H9 (cell line): ENCODE measurements around the gene CEP63. TPM values are rescaled to one million over a fixed set of nuclear protein-coding genes. Genes with fewer than 3 reads are reported as not detected.

Source experiments
- DNase-seq: peaks from one replicate; pipeline ENCODE4 v3.0.0-alpha.2; 2017
- H2AFZ ChIP-seq: one replicate; pipeline ENCODE4 v1.6.1; 2013; ENCODE audit warnings: mild to moderate bottlenecking, low read length, control low read depth, moderate library complexity
- H2AK5ac ChIP-seq: 2 replicates; pipeline ENCODE4 v1.6.1; 2013; ENCODE audit warnings: low read length, control low read depth, mixed read lengths; ENCODE audit not compliant: insufficient read length
- H2BK120ac ChIP-seq: one replicate; pipeline ENCODE4 v1.6.1; 2013; ENCODE audit warnings: low read depth, mild to moderate bottlenecking, low read length, control low read depth, inconsistent platforms; ENCODE audit not compliant: poor library complexity, severe bottlenecking
- H2BK12ac ChIP-seq: 2 replicates; pipeline ENCODE4 v1.6.1; 2013; ENCODE audit warnings: low read length, control low read depth, mixed read lengths, low read depth; ENCODE audit not compliant: insufficient read length
- H2BK15ac ChIP-seq: 2 replicates; pipeline ENCODE4 v1.6.1; 2013; ENCODE audit warnings: low read depth, low read length, control low read depth
- H2BK20ac ChIP-seq: one replicate; pipeline ENCODE4 v1.6.1; 2013; ENCODE audit warnings: low read depth, mild to moderate bottlenecking, low read length, control low read depth, inconsistent platforms; ENCODE audit not compliant: poor library complexity, severe bottlenecking
- H2BK5ac ChIP-seq: 2 replicates; pipeline ENCODE4 v1.6.1; 2013; ENCODE audit warnings: low read length, control low read depth, mixed read lengths; ENCODE audit not compliant: insufficient read length
- H3K14ac ChIP-seq: 2 replicates; pipeline ENCODE4 v1.6.1; 2013; ENCODE audit warnings: low read length, control low read depth; ENCODE audit not compliant: insufficient read depth
- H3K18ac ChIP-seq: 2 replicates; pipeline ENCODE4 v1.6.1; 2013; ENCODE audit warnings: low read depth, mild to moderate bottlenecking, mixed read lengths, low read length, control low read depth; ENCODE audit not compliant: insufficient read length
- H3K23ac ChIP-seq: 2 replicates; pipeline ENCODE4 v1.6.1; 2013; ENCODE audit warnings: low read length, control low read depth, mixed read lengths, low read depth; ENCODE audit not compliant: insufficient read length
- H3K23me2 ChIP-seq: 2 replicates; pipeline ENCODE4 v1.6.1; 2013; ENCODE audit warnings: low read depth, mild to moderate bottlenecking, mixed read lengths, low read length, control low read depth; ENCODE audit not compliant: insufficient read length, poor library complexity, severe bottlenecking
- H3K27ac ChIP-seq: 2 replicates; pipeline ENCODE4 v1.5.1; 2013; ENCODE audit warnings: low read length, control low read depth, mixed read lengths, low read depth; ENCODE audit not compliant: insufficient read length
- H3K27me3 ChIP-seq: 2 replicates; pipeline ENCODE4 v1.6.1; 2013; ENCODE audit warnings: low read length, control low read depth, inconsistent platforms; ENCODE audit not compliant: insufficient read depth
- H3K4ac ChIP-seq: 2 replicates; pipeline ENCODE4 v1.6.1; 2013; ENCODE audit warnings: low read depth, mild to moderate bottlenecking, control low read depth, inconsistent platforms, low read length, moderate library complexity
- H3K4me1 ChIP-seq: 2 replicates; pipeline ENCODE4 v1.6.1; 2013; ENCODE audit warnings: low read length, control low read depth, inconsistent platforms; ENCODE audit not compliant: insufficient read depth
- H3K4me2 ChIP-seq: 2 replicates; pipeline ENCODE4 v1.6.1; 2013; ENCODE audit warnings: low read length, control low read depth, mixed read lengths; ENCODE audit not compliant: insufficient read length, insufficient read depth
- H3K56ac ChIP-seq: 2 replicates; pipeline ENCODE4 v1.6.1; 2013; ENCODE audit warnings: low read depth, mild to moderate bottlenecking, mixed read lengths, low read length, control low read depth; ENCODE audit not compliant: insufficient read length
- H3K79me1 ChIP-seq: 2 replicates; pipeline ENCODE4 v1.6.1; 2013; ENCODE audit warnings: low read depth, mild to moderate bottlenecking, moderate library complexity, low read length, control low read depth, inconsistent platforms; ENCODE audit not compliant: insufficient read depth, poor library complexity, severe bottlenecking
- H3K79me2 ChIP-seq: 2 replicates; pipeline ENCODE4 v1.6.1; 2013; ENCODE audit warnings: low read length, control low read depth, inconsistent platforms; ENCODE audit not compliant: insufficient read depth
- H3K9ac ChIP-seq: 2 replicates; pipeline ENCODE4 v1.6.1; 2013; ENCODE audit warnings: low read length, control low read depth, mixed read lengths; ENCODE audit not compliant: insufficient read length; ENCODE audit errors: extremely low read depth
- H3K9me3 ChIP-seq: one replicate; pipeline ENCODE4 v1.6.1; 2013; ENCODE audit warnings: low read depth, low read length, inconsistent platforms; ENCODE audit not compliant: control insufficient read depth
- H3T11ph ChIP-seq: one replicate; pipeline ENCODE4 v1.6.1; 2013; ENCODE audit warnings: mild to moderate bottlenecking, low read length, control low read depth, inconsistent platforms
- H4K20me1 ChIP-seq: one replicate; pipeline ENCODE4 v1.6.1; 2013; ENCODE audit not compliant: control insufficient read depth, insufficient read length, insufficient read depth
- H4K5ac ChIP-seq: 2 replicates; pipeline ENCODE4 v1.6.1; 2013; ENCODE audit warnings: low read depth, mild to moderate bottlenecking, mixed read lengths, low read length, control low read depth; ENCODE audit not compliant: insufficient read length
- H4K8ac ChIP-seq: replicated peaks from 2 replicates; pipeline ENCODE4 v1.6.1; 2013; ENCODE audit warnings: low read length, control low read depth, mixed read lengths, low read depth; ENCODE audit not compliant: insufficient read length
- H4K91ac ChIP-seq: 2 replicates; pipeline ENCODE4 v1.6.1; 2013; ENCODE audit warnings: low read depth, mild to moderate bottlenecking, moderate library complexity, mixed read lengths, low read length, control low read depth; ENCODE audit not compliant: insufficient read length
- H3K27ac Mint-ChIP-seq, 3 experiments: 2 replicates in 2 of 3; 3 replicates in 1 of 3; pipeline ENCODE4 v1.8.0; 2020 to 2021; ENCODE audit warnings: mixed read lengths in 3 of 3, mild to moderate bottlenecking in 1 of 3, moderate library complexity in 1 of 3
- H3K27me3 Mint-ChIP-seq: 2 replicates; pipeline ENCODE4 v1.8.0; 2021; ENCODE audit warnings: low read depth, mild to moderate bottlenecking, moderate library complexity, mixed read lengths
- H3K36me3 Mint-ChIP-seq, 3 experiments: 2 replicates in 2 of 3; 3 replicates in 1 of 3; pipeline ENCODE4 v1.8.0; 2020 to 2021; ENCODE audit warnings: low read depth in 3 of 3, mixed read lengths in 3 of 3; ENCODE audit not compliant: insufficient read depth in 1 of 3
- H3K4me1 Mint-ChIP-seq, 2 experiments: 2 replicates each; pipeline ENCODE4 v1.8.0; 2020; ENCODE audit warnings: mixed read lengths in 2 of 2
- H3K4me3 Mint-ChIP-seq, 2 experiments: 2 replicates in 1 of 2; 3 replicates in 1 of 2; pipeline ENCODE4 v1.8.0; 2020 to 2021; ENCODE audit warnings: mild to moderate bottlenecking in 2 of 2, mixed read lengths in 2 of 2, moderate library complexity in 1 of 2
- H3K9me3 Mint-ChIP-seq, 2 experiments: 2 replicates in 1 of 2; 3 replicates in 1 of 2; pipeline ENCODE4 v1.8.0; 2020; ENCODE audit warnings: mild to moderate bottlenecking in 2 of 2, mixed read lengths in 2 of 2, moderate library complexity in 1 of 2
- CTCF ChIP-seq: fragments of 200-600 bp; sonication (generic); conservative IDR thresholded peaks from 3 replicates; pipeline ENCODE4 v1.8.0; 2021; ENCODE audit warnings: antibody characterized with exemption, mild to moderate bottlenecking
- WGBS: extraction: QIAGEN DNeasy Blood & Tissue Kit; methylation state at CpG from one replicate; pipeline ENCODE4 v1.1.7; 2013; ENCODE audit warnings: missing lambda C conversion rate, low lambda C conversion rate, mixed read lengths; ENCODE audit not compliant: insufficient read length; ENCODE audit errors: extremely low coverage; 5-methylcytosine and 5-hydroxymethylcytosine counted together
- total RNA-seq: library from RNA; stranded (reverse); gene quantifications from 2 replicates; pipeline ENCODE4 v1.2.1, GENCODE V29; 2021

The CEP63 gene
- total RNA-seq, 1 experiment from 2014 or later: 16.2 TPM

- no peaks in the 10 kb centered on the region for H3K23me2 ChIP-seq
- H3K9ac ChIP-seq: no peak overlapping the region
- H2BK12ac ChIP-seq: no peak overlapping the region
- H4K20me1 ChIP-seq: no peaks in the 10 kb centered on the region
- H3K9me3 ChIP-seq: no peaks in the 10 kb centered on the region
- no peak overlapping the region for H2BK120ac ChIP-seq
- DNase-seq: no peak
- no peak overlapping the region for H3K4me2 ChIP-seq
- no peak overlapping the region for H3T11ph ChIP-seq
- H2BK20ac ChIP-seq: no peak overlapping the region
- no peaks in the 10 kb centered on the region for H3K79me1 ChIP-seq
- no peaks in the 10 kb centered on the region for H3K36me3 Mint-ChIP-seq
- no peaks in the 10 kb centered on the region for H3K4me1 ChIP-seq
- peaks cover 18% of the 10 kb centered on the region in 2 experiments for H3K4me1 Mint-ChIP-seq
- H3K18ac ChIP-seq: no peak overlapping the region
- no peak overlapping the region for H3K27ac ChIP-seq
- H2BK15ac ChIP-seq: no peak overlapping the region
- H2AFZ ChIP-seq: no peak overlapping the region
- no peak overlapping the region for H3K4me3 Mint-ChIP-seq
- no peak for TF ChIP-seq CTCF
- H3K9me3 Mint-ChIP-seq: no peaks in the 10 kb centered on the region
- H3K23ac ChIP-seq: no peak overlapping the region
- peaks cover 10% of the 10 kb centered on the region for H3K27me3 Mint-ChIP-seq
- no peak overlapping the region for H2AK5ac ChIP-seq
- no peaks in the 10 kb centered on the region for H3K27me3 ChIP-seq
- H4K91ac ChIP-seq: no peak overlapping the region
- no peak overlapping the region for H4K8ac ChIP-seq
- no peaks in the 10 kb centered on the region for H3K79me2 ChIP-seq
- H2BK5ac ChIP-seq: no peak overlapping the region
- no peak overlapping the region for H3K4ac ChIP-seq
- H4K5ac ChIP-seq: no peak overlapping the region
- peak overlapping the region in 1 of 3 experiments; percentile 8; a peak in 1 of 7 replicates for H3K27ac Mint-ChIP-seq
- no peak overlapping the region for H3K56ac ChIP-seq
- WGBS: no CpG with 5 or more reads among the region's 9 CpGs
- H3K14ac ChIP-seq: no peak overlapping the region
Measured at GRCh38 chr3:134457376-134458074, 28.3 kb upstream of the CEP63 start.
